ACHN (cell line): ENCODE data around the gene BNC2.

Source experiments
- DNase-seq: peaks from one replicate; pipeline ENCODE4 v3.0.0-alpha.2; 2015
- in situ Hi-C: cut with HindIII; loops from 2 replicates; pipeline ENCODE4 v1.10.0; 2017; ENCODE audit warnings: low sequenced_read_pairs, low pct_ligation_motif_present, low pct_unique_long_range_greater_than_20kb

BNC2 gene

DNA sequence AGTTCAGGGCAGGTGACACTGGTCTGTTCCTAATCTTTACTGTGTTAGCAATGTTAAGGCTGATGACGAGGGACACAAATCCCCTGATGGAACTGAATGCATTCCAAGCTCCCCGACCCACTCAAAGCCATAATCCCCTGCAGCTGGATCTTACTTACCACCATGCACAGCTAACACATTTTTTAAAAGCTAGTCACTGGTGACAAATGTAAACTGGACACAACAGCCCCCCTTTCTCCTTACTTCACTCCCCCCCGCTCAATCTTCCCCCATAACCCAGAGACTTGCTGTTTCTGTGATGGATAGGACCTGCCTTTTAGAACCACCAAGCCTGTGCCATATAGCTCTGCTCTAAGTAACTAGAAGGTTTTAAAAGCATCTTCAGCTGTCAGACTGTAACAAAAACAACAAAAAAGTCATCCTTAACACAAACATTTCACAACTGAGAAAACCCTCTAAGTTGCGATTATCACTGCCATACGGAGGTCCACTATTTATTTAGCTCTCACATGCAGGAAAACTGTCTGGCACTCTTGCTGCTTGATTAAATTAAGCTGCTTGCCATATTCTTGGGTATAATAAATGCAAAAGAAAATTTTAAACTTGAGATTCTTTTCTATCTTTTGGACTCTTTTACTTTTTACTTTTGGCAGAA, 44.4 kb downstream of the BNC2 start:
- DNase-seq: peak; percentile 56
- in situ Hi-C loops: no loop called here

DNA sequence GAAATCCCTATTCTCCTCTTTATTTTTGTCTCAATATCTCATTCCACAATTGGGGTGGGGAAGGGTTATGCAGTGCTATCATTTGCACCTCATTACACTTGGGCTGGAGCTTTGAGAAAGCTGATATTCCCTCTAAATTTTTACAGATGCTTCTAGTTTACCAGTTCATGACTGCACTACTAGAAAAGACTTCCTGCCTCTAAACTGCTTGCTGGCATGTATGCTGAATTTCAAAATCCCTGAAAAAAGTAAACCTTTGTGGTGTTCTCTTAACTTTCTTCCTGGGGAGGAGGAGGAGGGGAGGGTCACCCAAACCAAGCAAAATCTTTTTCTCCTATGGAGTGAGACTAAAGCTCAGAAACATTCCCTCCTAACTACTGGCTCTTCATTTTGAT, 45.1 kb downstream of the BNC2 start:
- in situ Hi-C loops: no loop called here
- DNase-seq: no peak

DNA sequence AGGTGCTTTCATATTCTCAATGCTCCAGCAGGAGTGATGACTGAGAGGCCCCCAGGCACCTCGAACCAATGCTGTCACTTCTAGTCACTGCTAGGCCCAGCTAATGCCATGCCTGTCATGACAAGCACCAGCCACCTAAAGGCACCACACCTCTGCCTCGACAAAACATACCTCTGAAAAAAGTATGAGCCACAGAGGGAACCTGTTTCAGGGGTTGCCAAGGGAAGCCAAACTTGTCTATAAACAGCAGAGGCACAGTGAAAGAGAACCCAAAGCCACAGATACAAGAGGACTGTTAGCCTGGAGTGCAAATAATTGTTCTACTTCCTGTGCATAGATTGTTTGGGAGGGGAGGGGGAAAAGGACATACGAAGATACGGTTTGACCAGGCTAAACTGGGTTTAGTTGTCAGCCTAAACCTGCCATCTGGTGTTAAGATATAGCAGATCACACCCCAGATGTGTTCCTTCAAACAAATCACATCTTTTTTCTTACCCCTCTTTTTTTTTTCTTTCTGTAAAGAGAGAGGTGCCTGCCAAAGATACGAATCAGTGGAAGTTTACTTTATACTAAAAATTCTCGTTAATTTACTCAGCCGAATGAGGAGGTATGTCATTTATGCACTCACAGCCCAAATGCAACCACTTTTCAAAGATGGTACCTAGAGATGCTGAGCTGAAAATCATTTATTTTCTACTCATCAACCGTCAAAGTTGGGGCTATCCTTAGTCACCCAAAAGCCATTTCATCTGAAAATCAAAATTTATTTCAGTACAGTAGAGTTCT, 45.7 kb downstream of the BNC2 start:
- in situ Hi-C loops: no loop called here

DNA sequence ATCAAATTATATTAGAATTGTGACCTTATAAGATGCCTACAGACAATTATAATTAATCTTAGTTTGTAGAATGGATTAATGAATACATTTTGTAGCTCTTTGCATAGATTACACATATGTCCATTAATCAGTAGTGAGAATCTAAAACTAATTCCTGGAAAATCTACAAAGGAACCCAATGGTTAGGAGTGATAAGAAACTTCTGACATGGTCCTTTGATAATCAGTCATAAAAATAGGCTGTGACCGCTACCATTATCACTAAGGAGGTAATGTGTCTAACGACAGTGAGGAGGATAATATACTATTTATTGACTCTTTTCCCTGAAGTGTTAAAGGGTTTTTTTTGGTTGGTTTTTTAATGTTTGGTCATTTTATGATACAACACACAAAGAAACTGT, 46.6 kb downstream of the BNC2 start:
- DNase-seq: no peak
- in situ Hi-C loops: no loop called here

More for the DNA sequence above, 45.7 kb downstream of the BNC2 start:
- peak; percentile 19 for DNase-seq

DNA sequence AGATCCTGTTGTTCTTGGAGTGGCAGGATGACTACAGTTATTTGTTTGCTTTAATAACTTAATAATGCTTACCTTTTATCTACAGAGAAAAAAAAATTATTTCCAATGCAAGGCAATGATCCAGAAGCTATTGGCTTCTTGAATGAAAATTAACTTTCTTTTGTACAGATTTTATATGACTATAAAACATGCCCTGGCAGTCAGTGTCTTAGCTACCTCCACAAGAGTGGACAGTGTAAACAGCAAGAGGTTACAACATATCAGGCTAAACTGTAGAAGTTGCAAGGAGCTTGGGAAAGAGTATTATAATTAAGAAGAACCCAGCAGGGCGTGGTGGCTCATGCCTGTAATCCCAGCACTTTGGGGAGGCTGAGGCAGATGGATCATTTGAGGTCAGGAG, 49.1 kb downstream of the BNC2 start:
- DNase-seq: no peak
- in situ Hi-C loops: no loop called here

DNA sequence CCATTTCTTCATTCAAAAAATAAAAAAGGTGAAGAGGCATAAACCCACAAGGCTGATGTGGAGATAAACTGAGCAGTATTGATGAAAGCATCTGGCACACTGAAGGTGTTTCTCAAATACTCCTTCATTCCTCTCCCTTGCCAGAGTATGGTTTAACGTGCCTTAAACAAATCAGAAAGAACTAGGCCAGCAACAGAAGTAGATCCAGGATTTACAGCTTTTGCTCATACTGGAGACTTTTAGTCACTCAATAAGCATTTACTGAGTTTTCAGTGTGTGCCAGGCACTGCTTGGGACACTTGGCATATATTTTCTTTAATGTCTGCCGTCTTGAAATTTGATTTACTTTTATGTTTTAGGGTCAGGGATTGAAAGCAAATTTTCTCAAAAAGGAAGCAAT, 53.0 kb downstream of the BNC2 start:
- no peak for DNase-seq
- in situ Hi-C loops: no loop called here

DNA sequence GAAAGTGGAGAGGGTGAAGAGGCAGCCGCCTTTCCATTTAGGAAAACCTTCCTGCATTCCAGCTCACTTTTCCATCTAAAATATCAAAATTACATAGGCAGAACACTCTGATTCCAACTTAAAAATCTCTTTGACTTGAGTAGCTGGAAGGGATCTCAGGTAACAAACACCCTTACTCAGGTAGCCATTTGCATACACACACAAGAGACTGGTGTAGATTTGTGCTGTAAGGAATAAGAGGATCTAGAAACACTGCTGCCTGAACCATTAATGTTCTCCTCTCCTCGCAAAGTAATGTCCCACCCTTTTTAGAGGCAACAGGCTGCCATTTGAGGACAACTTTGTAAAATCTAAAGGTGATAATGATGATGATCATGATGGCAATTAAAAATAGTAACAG, 53.5 kb downstream of the BNC2 start:
- in situ Hi-C loops: no loop called here
- DNase-seq: no peak

DNA sequence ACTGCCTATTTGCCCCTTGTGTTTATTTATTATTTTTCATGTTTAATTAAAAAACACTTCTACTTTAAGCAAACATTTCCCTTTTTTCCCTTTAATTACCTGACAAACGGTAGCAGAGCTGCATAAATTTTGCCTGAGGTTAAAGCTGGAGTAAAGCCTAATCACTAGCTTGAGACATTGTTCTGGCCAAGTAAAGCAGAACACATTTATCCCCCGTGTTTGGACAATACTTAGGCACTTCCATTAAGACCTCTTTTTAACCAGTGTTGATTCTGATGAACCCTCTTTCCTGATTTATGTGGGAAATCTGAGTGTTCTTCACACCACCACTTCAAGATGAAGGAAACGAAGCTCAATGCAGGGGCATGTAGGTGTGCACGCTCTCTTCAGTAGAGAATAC, 54.5 kb downstream of the BNC2 start:
- in situ Hi-C loops: no loop called here
- DNase-seq: no peak

DNA sequence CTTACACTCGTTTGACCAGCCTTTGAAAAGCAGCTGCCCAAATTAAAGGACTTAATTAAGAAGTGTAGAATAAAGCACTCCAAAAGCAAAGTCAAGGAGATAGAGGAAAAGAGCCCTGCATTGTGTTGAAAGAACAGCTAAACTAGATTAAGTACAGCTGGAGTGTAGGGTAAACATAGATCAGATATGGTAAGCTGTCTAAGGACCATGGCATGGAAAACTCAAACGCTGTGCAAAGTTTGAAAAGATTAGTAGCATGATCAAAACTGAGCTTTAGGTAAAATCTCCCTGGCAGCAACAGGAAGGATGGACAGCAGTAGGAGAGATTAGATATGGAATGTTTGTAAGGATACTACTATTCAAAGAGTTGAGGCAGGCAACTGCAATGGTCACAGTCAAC, 55.4 kb downstream of the BNC2 start:
- no peak for DNase-seq
- in situ Hi-C loops: no loop called here

DNA sequence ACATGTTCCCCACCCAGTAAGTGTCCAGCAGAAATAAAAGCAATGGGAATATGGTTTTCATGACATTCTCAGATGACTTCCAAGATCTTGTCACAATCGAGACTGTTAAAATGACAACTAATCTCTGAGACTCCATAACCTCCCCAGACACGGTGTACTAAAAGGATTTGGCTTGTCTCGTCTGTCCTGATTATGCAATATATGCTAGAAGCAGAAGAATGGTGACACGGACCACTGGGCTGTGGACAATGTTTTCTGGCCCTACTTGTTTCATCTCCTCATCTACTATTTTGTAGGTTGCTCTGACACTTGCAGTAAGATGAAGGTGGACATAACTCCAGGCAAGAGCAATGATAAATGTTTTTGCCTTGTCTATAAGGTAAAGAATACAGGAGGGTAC, 56.6 kb downstream of the BNC2 start:
- in situ Hi-C loops: no loop called here
- no peak for DNase-seq

DNA sequence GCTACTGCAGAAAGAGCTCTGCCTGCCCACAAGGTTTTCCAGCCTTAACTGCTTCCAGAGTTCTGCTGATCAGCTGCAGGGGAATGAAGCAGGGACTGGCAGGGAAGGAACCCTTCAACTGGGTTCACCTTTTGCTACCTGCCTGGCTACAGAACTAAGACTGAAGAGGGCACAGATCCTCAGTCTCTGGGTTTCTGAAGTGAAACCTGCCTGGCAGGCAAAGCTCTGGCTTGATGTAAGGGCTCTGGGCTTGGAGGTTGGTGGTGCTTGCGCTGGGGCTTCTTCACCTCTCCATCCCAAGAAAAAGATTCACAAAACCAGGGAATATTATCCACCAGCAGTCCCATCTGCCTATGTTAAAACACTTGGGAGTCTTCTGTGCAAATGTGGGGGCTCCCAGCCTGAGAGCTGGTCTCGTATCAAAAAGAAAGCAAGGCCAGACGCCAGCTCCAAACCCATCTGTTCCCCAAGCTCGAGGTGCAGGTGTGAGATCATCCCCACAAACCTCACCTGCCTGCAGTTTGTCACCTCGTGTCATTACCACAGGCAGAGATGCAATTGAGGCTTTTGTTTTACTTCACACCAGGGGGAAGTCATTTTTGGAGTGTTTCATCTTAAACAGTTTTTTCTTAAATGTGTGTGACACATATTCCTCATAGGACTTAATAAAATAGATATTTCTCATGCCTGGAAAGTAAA, 58.3 kb downstream of the BNC2 start:
- DNase-seq: no peak
- in situ Hi-C loops: no loop called here

DNA sequence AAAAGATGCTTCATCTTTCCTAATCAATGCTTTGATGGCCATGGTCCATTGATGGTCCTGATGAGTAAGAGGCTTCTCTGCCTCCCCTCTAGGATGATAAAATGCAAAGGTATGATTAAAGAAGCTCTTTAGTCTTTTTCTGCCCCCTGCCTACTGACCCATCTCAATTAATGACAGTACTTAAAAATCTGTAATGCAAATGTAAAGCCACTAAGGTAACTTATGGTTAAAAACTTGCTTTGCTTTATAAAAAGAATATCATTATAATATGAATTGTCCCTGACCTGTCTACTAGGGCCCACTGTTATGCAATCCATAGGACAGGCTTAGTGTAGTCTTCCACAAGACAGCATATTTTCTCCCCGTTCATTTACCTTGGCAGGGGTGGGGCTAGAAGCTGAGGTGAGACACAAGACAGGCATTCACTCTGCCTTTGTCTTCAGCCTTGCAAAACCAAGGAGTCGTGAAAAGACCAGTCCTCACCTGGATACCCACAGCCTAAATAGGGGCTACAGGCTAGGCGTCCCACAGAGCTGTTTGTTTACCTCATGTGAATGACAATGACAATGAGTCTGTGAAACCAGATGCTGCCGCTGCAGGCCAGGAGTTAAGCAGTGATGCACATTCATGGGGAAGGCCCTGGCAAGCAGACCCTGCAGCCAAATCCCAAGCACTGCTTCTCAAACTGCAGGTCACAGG, 60.4 kb downstream of the BNC2 start:
- DNase-seq: no peak
- in situ Hi-C loops: no loop called here

DNA sequence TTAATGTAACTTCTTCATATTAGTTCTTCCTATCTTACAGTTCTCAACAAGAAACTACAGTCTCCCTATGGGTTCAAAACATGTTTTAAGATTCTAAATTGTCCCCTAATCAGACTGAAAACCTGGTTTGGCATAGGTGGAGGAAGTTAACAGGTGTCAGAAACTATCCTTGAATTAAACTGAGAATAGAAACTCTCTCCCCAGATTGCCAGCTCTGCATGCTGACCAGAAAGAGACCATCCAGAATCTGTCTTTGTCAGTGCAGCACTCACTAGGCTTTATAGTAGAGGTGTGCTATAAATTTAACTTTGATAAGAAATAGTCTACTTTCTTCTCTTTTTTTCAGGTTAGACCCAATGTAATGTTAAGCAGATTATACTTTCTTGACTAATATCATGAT, 63.8 kb downstream of the BNC2 start:
- no peak for DNase-seq
- in situ Hi-C loops: no loop called here

DNA sequence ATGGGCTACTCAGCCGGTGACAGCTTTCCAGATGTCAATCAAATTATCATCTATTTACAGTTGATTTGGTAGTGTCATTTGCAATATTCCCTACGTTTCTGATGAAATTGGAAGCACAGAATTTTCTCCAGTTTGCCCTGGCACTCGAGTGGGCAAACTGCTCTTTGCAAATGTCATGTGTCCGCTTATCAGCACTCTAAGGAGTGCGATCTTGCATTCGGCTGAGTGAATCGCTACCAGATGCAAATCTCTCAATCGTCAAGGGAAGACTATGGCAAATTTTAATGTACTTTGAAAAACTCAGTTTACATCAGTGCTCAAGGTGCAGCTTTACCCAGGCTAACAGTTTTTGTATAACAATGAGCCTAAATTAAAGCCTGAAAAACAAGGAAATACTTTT, 66.8 kb downstream of the BNC2 start:
- in situ Hi-C loops: no loop called here
- no peak for DNase-seq

DNA sequence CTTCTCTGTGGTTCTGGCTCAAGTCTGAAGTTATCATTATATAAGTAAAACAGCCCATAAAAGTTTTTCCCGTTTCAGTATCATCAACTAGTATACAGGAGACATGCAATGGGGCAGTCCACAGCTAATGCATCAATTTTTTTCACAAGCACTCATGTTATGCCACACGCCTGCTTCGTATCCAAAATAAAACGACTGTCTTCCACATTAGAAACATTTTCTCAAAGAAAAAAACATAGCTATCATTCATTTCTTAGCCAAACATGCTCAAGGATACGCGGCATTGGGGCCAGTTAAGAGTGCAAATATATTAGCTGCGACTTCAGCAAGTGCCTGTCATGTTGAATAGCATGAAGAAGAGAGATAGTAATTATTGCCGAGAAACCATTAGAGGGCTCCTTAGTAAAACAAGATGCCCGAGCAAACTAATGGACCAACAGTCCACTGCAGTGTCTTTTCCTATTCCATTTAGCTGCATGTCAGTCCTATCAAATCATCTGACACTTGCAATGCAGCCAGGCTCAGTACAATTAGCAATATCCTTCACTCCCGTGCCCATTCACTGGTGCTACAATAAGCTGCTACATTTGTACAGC, 68.5 kb downstream of the BNC2 start:
- no peak for DNase-seq
- in situ Hi-C loops: no loop called here

DNA sequence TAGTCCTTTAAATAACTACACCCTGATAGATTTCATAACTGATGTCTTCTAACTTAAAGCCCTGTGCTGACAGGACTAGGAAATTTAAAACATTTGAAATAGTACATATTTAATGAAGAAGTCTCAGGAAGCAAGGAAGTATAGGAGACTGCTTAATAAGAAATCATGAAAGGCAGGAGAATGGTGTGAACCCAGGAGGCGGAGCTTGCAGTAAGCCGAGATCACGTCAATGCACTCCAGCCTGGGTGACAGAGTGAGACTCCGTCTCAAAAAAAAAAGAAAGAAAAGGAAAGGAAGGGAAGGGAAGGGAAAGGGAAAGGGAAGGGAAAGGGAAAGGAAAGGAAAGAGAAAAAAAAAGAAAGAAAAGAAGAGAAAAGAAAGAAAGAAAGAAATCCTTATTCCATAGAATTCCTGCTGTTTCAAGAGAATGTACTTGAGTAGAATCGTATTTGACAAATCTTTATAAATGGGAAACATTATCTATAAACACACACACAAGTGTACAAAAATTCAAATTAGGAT, 74.1 kb downstream of the BNC2 start:
- in situ Hi-C loops: no loop called here
- no peak for DNase-seq

DNA sequence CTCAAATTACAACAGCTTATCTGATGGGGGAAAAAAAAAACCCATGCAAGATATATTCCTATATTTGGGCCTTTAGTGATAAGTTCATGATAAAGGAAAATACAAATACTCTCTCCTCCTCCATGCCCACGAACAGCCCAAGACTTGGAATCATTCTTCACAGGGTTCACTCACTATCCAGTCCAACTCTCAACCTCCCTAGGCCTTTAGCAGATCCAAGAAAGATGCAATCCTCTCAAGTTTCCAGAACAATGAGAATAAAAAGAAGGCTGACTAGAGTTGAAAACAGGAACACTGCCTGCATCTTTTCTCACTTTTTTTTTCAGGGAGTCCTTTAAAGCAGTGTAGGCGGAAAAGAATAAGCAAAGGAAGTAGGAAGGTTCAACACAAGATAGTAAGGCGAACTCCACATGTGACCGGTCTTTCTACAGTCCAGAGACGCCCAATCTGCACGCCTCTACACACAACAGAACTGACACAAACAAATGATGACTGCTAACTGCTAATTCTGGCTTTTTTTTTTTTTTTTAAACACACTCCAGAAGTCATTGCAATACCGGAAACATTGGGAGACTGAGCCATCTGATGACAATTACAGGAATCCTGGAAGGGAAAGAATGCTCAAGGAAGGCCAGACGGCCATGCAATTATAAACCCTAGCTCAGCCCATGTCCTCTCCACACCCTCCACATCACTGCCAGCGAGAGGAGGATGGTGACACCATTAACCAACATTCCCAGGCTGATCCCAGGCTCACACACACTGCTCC, 75.4 kb downstream of the BNC2 start:
- in situ Hi-C loops: no loop called here
- DNase-seq: no peak

DNA sequence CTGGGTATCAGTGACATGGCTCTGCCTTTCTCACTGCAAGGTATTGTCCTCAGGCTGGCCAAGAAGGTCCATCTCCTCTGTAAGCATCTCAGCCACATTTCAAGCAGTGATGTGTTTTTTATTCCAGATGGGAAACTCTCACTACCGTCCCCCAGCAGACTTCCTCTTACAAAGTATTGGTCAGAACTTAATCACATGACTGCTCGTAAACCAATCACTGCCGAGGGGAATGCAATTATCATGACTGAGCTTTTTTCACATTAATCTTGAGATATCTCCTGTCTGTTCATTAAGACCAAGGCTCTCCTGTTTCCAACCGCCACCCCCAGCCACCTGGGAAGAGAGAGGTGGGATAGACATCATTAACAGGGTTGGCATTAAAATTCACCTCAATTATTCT, 76.4 kb downstream of the BNC2 start:
- no peak for DNase-seq
- in situ Hi-C loops: no loop called here
